GM08714 (cell line): Measurements from ENCODE around the gene OR5AU1.
"Not testable (repeated sequence)": the region's sequence is repeated elsewhere in the genome, so short reads cannot be mapped to it uniquely, and the experiment has no call there.

Experiments used
- H3K4me3 ChIP-seq: fragments of 200-500 bp; sonication (Bioruptor generic); 2 replicates; pipeline ENCODE4 v1.5.1; 2014; ENCODE audit warnings: mild to moderate bottlenecking, low read length, inconsistent platforms
- ZNF274 ChIP-seq: IDR thresholded peaks from 2 replicates; pipeline ENCODE4 v1.6.1; 2012; ENCODE audit warnings: mild to moderate bottlenecking, low read depth, low read length

OR5AU1 gene

DNA sequence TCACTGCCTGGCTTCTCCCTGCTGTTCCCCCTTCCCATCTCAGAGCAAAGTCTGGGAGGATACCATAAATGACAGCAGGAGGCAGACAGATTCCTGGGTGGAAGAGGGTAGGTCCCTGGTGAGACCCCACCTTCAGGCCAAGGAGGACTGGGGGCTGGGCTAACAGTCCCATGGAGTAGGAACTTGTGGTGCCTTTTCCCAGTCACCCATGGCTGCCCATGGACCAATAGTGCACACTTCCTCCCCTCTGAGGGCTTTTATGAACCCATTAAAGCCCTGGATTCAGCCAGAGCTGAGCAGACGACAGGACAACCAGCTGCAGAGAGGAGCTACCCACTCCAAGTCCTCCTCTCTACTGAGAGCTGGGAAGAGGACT lies 36.6 kb upstream of the OR5AU1 start:
- no peak for TF ChIP-seq ZNF274
- no peak overlapping the region for H3K4me3 ChIP-seq

DNA sequence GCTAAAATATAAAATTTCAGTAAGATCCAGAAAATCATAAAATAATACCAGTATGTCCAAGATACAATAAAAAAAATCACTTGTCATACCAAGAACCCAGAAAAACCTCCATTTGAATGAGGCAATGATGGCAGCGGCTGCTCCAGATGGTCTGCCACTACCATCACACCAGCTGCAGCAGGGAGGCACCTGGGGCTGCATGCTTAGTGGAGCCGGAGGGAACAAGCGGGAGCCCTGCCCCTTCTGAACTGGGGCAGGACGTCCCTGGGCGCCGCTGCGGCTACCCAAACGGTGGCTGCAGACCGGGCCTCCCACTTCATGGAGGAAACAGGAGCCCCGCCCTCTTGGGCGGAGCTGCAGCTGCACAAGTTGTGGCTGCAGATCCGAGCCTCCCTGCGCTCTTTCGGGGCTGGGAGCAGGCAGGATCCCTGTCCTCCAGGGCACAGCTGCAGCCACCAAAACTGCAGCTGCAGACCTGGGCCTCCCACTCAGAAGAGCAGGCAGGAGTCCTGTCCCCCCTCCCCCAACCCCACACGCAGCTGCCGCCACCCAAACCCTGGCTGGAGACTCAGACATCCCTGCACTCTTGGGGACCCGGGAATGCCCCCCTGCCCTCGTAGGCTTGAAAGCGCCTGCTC lies 36.1 kb upstream of the OR5AU1 start:
- H3K4me3 ChIP-seq, result no peak overlapping the region; the same call in 1 of the 2 replicates
- no peak for TF ChIP-seq ZNF274

DNA sequence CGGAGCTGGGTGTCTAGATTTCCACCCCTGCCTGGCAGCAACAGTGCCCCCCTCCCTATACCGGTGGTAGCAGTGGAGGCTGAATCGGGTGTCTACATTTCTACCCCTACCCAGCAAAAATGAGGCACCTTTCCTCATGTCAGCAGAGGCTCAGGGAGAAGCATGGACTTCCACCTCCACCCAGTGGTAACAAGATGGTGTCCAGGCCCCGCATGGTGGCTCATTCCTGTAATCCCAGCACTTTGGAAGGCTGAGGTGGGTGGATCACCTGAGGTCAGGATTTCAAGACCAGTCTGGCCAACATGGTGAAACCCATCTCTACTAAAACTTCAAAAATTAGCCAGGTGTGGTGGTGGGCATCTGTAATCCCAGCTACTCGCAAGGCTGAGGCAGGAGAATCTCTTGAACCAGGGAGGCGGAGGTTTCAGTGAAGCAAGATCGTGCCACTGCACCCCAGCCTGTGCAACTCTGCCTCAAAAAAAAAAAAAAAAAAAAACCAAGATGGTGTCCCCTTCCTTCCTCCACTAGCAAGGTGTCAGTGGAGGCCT lies 35.5 kb upstream of the OR5AU1 start:
- no peak for TF ChIP-seq ZNF274
- no peak overlapping the region for H3K4me3 ChIP-seq

DNA sequence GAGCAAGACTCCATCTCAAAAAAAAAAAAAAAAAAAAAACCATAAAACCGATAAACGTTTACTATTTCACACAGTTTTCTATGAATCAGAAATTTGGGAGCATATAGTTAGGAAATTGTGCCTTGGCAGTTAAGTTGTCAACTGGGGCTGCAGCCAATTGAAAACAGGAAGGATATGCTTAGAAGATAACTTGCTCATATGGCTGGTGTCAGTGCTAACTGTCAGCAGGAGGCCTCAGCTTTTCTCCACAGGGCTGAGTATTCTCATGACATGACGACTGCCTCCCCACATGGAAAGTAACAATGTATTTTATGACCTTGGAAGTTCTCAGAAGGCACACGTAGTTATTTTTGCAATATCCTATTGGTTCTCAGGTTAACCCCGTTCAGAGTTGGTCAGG lies 29.6 kb upstream of the OR5AU1 start:
- no peak overlapping the region for H3K4me3 ChIP-seq
- TF ChIP-seq ZNF274, result no peak

DNA sequence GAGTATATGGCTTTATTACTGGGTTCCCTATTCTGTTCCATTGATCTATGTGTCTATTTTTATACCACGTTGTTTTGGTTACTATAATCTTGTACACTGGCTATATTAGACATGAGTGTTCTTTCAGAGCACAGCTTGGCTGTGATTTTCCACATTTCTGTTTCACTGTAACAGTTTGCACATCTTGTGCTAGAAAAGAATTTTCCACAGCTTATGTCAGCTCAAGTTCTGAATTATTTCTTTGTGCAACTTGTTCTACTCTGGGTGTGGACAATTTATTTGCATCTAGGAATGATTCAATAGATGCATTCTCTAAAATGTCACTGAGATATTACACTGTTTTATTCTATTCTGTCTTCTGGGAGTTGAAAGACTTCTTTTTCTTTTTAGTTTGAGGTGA lies 28.4 kb upstream of the OR5AU1 start:
- TF ChIP-seq ZNF274, result no peak
- no peak overlapping the region for H3K4me3 ChIP-seq

DNA sequence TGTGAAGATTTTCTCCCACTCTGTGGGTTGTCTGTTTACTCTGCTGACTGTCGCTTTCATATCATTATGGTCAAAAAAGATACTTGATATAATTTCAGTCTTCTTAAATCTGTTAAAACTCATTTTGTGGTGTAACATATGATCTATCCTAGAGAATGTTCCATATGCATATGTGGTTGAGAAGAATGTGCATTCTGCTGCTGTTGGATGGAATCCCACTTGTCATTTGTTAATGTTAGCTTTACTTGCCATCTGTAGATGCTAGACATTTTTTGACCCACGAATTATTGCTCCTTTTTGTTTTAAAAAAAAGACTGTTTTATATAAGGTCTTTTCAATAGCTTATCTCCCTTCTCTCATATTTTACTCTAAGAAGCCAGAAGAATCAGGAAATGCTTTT lies 26.3 kb upstream of the OR5AU1 start:
- H3K4me3 ChIP-seq, result no peak overlapping the region
- no peak for TF ChIP-seq ZNF274

DNA sequence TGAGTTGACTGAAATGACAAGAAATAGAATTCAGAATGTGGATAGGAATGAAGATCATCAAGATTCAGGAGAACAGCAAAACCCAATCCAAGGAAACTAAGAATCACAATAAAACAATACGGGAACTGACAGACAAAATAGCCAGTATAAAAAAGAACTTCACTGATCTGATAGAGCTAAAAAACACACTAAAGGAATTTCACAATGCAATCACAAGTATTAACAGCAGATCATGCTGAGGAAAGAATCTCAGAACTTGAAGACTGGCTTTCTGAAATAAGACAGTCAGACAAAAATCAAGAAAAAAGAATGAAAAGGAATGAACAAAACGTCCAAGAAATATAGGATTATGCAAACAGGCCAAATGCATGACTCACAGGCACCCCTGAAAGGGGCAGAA lies 15.3 kb upstream of the OR5AU1 start:
- no peak overlapping the region for H3K4me3 ChIP-seq
- no peak for TF ChIP-seq ZNF274

DNA sequence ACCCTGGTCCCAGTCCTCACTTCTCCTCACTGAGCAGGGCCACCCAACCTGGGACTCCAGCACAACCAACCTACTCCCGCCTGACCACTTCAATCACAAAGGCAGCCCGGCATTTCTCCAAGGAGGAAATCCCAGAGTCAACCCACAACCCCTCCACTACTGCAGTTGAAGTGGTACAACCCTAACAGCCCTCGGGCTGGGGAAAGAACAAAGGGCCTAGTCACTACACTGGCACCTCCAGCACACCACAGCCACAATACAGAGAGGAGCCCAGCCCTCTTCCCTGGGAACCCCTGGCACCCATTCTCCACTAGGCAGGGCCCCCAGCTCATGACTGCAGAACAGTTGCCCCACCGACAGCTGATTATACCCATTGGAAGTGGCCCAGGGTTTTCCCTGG lies 13.7 kb upstream of the OR5AU1 start:
- no peak for TF ChIP-seq ZNF274
- no peak overlapping the region for H3K4me3 ChIP-seq

DNA sequence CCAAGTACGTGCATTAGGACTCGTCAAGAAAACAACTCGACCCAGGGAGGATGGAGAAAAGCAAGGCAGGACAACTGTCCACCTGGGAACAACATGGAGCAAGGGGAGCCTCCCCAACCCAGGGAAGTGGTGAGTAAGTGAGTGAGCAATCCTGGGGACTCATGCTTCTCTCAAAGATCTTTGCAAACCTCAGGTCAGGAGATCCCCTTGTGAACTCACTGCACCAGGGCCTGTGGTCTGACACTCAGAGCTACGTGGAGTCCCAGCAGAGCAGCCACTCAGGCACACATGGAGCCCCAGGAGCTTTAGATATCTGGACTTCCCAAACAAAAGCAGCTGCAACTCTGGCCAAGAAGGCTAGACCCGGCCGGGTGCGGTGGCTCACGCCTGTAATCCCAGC lies 12.2 kb upstream of the OR5AU1 start:
- no peak overlapping the region for H3K4me3 ChIP-seq
- TF ChIP-seq ZNF274, result no peak

DNA sequence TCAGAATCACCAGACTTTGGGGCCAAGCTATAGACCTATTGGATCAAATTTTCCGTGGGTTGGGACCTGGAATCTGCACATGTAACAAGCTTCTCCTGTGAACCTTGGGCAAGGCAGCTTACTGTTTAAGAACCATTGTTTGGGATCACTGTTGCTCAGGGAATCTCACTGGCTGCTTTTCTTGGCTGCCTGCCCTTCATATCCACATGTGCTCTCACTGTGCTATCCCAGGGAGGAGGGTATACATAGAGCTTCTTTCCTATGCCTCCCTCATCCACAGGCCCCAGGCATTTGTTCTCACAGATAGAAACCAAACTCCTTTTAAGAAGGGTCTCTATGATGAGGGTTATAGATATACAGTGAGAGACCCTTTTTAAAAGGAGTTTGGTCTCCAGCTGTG lies 9.8 kb upstream of the OR5AU1 start:
- not testable (repeated sequence) for H3K4me3 ChIP-seq

DNA sequence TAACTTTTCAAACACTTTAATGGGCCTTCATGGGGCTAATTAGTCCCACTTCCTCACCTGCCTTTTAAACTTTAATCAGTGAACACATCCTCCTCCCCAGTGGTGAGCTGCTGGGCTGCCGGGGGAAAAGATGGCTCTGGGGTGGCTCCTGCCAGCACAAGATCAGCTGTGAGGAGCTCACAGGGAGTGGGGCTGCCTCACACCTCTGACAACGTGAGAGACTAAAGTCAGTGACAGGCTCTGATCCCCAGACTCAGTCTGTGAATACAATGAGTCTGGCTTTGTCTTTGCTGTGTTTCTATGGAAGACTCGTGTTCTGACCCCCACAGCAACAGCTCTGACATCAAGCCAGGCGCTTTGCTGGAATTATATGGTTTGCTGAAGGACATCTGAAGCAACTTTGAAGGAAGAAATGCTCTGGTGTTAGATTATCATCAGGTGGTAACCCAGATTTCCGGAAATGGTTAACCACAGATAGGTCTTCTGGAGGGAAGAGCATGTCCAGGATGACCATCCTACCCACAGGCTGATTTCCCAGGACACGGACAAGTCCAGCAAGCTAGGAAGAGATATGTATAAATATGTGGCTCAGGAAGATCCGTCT lies 9.2 kb upstream of the OR5AU1 start:
- not testable (repeated sequence) for H3K4me3 ChIP-seq

DNA sequence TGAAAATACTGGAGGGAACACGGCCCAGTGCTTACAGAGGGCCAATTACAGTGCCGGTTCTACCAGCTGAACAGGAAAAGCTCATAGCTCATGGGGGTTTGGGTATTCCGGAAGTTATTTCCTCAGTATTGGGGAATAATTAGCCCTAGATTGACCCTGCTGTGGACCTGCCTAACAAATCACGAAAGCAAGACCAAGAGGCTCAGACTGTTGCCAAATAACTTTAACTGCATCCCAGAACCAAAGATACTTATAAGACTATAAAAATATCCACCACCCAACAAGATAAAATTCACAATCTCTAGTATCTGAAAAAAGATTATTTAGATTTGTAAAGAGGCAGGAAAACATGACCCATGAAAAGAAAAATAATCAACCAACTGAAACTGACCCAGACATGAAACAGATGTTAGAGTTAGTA lies 8.0 kb upstream of the OR5AU1 start:
- H3K4me3 ChIP-seq, result no peak overlapping the region
- no peak for TF ChIP-seq ZNF274

DNA sequence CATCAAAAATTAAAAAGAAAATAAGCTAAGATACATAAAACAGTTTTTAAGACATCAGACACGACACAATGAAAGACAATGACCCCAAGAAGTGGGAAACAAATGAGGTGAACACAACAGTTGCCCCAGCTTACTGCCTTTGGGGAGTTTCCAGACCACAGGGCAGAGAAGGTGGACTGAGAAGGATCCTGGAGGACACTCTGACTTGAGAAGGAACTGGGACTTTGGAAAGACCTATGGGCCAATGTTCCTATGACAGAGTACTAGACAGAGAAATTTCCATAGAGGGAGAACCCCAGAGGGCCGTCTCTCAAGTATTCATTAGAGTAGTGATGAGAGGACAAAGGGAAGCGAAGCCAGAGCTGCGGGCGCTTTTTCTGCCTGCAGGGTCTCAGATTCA lies 6.2 kb upstream of the OR5AU1 start:
- TF ChIP-seq ZNF274, result no peak

DNA sequence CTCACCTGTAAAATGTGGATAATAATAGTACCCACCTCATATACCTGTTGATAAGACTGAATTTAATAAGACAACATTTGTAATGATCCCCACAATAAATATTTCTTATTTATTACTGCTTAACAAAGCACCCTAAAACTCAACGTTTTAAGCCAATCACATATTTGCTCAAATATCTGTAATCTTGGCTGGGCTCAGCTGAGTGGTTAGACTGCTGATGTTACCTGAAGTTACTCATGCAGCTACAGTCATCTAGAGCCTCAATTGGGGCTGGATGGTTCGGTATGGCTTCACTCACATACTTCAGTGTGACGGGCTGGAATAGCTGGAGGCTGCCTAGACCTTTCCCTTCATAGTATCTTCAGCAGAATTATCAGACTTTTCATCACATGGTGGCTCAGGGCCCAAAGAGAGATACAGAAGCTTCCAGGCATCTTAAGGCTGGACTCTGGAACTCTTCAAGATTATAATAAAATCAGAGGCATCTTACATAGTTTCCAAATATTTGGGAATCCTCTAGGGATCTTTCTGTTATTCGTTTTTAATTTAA lies 4.3 kb upstream of the OR5AU1 start:
- no peak for TF ChIP-seq ZNF274
- no peak overlapping the region for H3K4me3 ChIP-seq

More for the DNA sequence above, 6.2 kb upstream of the OR5AU1 start:
- no peak overlapping the region for H3K4me3 ChIP-seq

DNA sequence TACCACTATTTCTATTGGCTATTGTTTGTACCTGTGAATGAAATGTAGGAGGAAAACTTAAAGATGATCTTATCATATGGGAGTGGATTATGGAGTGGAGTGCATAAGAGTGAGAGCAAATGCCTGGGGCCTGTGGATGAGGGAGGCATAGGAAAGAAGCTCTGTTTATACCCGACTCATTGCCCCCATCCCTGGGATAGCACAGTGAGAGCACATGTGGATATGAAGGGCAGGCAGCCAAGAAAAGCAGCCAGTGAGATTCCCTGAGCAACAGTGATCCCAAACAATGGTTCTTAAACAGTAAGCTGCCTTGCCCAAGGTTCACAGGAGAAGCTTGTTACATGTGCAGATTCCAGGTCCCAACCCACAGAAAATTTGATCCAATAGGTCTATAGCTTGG lies 2.3 kb upstream of the OR5AU1 start:
- H3K4me3 ChIP-seq, result not testable (repeated sequence)
